Breast epithelium (tissue), 3 donors: ENCODE data around the gene KRTAP5-5.

ENCODE experiments used
- CTCF ChIP-seq, 3 donors: fragments of 450-650 bp; IDR thresholded peaks; one replicate each; pipeline ENCODE4 v1.5.1; 2016 to 2017; ENCODE audit warnings: antibody characterized with exemption in 3 of 3, mild to moderate bottlenecking in 3 of 3, moderate library complexity in 3 of 3
- POLR2A ChIP-seq: fragments of 450-650 bp; IDR thresholded peaks from one replicate; pipeline ENCODE4 v1.6.1; 2016; ENCODE audit warnings: antibody characterized with exemption, mild to moderate bottlenecking, moderate library complexity

GRCh38 chr11:1633864-1634263 lies 4.3 kb downstream of the KRTAP5-5 start:
- no peak for TF ChIP-seq CTCF (IDR thresholded peaks at IDR 0.05)
- TF ChIP-seq POLR2A: no peak
